Measurements from ENCODE around the gene FHIP1B. TPM values are rescaled to one million over a fixed set of nuclear protein-coding genes. Genes with fewer than 3 reads are reported as not detected.
"Not testable (repeated sequence)": the region's sequence is repeated elsewhere in the genome, so short reads cannot be mapped to it uniquely, and the experiment has no call there.

FHIP1B gene
- total RNA-seq, 1 donor from 2014 or later: 25.3 TPM

DNA sequence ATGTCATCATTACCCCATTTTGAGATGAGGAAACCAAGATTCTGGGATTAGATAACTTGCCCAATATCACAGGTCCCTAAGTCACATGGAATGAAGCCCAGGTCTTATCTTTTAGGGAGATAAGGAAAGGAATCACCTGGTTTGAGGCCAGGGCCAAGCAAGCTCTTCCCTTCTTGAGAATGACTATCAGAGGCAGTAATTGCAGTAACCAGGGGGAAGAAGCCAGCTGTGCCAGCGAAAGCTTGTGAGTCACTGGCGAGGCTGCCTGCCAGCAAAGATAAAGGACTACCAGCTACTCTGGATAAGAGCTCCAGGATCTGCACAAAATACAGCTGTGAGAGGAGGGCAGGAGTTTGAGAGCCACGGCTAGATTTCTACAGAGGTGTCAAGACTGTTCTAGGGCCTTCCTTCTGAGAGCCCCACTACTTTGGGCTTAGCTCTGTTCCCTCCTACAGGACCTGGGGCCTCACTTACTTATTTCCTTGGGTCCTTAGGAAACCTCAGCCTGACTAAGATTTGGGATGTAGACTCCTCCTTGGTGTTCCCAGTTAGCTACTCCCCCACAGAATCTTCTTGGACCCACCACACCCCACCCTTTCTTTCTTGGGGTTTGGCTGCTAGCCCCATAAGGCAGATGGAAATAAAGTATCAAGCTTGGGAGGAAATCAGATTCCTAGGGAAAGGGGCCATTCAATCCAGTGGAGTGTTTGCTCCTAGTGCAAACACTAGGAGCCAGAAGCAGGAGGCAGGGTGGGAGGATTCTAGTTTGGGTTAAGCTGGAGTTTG, 15.5 kb upstream of the FHIP1B start:
- no peaks in the 10 kb centered on the region for H3K4me1 Mint-ChIP-seq

DNA sequence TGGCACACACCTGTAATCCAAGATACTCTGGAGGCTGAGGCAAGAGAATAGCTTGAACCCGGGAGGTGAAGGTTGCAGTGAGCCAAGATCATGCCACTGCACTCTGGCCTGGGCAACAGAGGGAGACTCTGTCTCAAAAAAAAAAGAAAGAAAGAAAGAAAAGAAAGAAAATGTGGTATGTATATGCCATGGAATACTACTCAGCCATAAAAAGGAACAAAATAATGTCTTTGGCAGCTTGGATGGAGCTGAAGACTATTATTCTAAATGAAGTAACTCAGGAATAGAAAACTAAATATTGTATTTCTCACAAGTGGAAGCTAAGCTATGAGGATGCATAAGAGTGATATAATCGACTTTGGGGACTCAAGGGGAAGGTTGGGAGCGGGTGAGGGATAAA, 14.5 kb upstream of the FHIP1B start:
- H3K4me3 Mint-ChIP-seq; DNase-seq (ENCODE audit: low read depth, low spot score); H3K27ac Mint-ChIP-seq (ENCODE audit: unreplicated experiment); H3K4me1 Mint-ChIP-seq; H3K9me3 Mint-ChIP-seq; H3K36me3 Mint-ChIP-seq (ENCODE audit: low read depth): not testable (repeated sequence)
- peaks cover 14% of the 10 kb centered on the region for H3K27me3 Mint-ChIP-seq (ENCODE audit: low read depth)

More for the DNA sequence above, 15.5 kb upstream of the FHIP1B start:
- Mint-ChIP-seq H3K27ac (ENCODE audit: unreplicated experiment) (no peak overlapping the region), H3K9me3 (peaks cover 2% of the 10 kb centered on the region), H3K36me3 (ENCODE audit: low read depth) (no peaks in the 10 kb centered on the region), H3K4me3 (no peak overlapping the region), H3K27me3 (ENCODE audit: low read depth) (peaks cover 12% of the 10 kb centered on the region)
- DNase-seq (ENCODE audit: low read depth, low spot score): no peak
- TF ChIP-seq, protein P1, sequence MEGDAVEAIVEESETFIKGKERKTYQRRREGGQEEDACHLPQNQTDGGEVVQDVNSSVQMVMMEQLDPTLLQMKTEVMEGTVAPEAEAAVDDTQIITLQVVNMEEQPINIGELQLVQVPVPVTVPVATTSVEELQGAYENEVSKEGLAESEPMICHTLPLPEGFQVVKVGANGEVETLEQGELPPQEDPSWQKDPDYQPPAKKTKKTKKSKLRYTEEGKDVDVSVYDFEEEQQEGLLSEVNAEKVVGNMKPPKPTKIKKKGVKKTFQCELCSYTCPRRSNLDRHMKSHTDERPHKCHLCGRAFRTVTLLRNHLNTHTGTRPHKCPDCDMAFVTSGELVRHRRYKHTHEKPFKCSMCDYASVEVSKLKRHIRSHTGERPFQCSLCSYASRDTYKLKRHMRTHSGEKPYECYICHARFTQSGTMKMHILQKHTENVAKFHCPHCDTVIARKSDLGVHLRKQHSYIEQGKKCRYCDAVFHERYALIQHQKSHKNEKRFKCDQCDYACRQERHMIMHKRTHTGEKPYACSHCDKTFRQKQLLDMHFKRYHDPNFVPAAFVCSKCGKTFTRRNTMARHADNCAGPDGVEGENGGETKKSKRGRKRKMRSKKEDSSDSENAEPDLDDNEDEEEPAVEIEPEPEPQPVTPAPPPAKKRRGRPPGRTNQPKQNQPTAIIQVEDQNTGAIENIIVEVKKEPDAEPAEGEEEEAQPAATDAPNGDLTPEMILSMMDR (conservative IDR thresholded peaks at IDR 0.05): no peak

DNA sequence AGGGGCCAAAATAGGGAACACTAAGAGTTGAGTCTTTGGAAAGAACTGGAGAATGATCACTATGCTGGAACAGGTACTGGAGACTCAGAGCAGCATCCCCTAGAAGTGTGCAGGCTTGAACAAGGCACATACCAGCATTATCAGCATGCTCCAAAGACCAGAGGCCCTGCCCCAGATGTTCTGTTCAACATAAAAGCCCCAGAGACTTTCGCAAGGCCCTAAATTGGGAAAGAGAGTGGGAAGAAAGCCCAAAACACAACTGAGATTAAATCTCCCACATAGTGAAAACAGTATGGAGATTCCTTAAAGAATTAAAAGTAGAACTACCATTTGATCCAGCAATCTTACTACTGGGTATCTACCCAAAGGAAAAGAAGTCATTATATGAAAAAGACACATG, 13.8 kb upstream of the FHIP1B start:
- TF ChIP-seq, protein P1 (conservative IDR thresholded peaks at IDR 0.05): no peak
- peaks cover 2% of the 10 kb centered on the region for H3K9me3 Mint-ChIP-seq
- H3K27ac Mint-ChIP-seq (ENCODE audit: unreplicated experiment): no peak overlapping the region
- H3K4me3 Mint-ChIP-seq: no peak overlapping the region
- no peaks in the 10 kb centered on the region for H3K4me1 Mint-ChIP-seq
- H3K27me3 Mint-ChIP-seq (ENCODE audit: low read depth): peaks cover 20% of the 10 kb centered on the region
- H3K36me3 Mint-ChIP-seq (ENCODE audit: low read depth): no peaks in the 10 kb centered on the region
- DNase-seq (ENCODE audit: low read depth, low spot score): no peak

DNA sequence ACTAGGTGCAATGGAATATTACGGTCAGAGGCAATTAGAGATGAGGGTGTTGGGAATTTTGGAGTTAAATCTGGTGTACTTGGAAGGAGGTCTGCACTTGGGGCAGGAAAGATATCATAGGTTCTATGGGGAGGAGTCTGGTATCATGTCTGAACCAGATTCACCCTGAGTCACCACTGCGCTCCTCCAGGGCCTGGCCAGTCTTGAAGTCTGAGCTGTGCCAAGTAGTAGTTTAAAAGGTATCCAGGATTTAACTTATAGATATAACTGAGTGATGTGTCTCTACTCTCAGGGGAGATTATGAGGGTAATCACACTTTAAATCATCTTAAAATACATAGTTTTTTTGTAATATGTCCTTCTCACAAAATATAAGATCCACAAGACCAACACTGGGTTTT, 11.1 kb upstream of the FHIP1B start:
- no peaks in the 10 kb centered on the region for H3K9me3 Mint-ChIP-seq
- H3K27ac Mint-ChIP-seq (ENCODE audit: unreplicated experiment): no peak overlapping the region
- H3K27me3 Mint-ChIP-seq (ENCODE audit: low read depth): peaks cover 26% of the 10 kb centered on the region
- no peaks in the 10 kb centered on the region for H3K4me1 Mint-ChIP-seq
- H3K36me3 Mint-ChIP-seq (ENCODE audit: low read depth): no peaks in the 10 kb centered on the region
- H3K4me3 Mint-ChIP-seq: no peak overlapping the region
- TF ChIP-seq, protein P1 (conservative IDR thresholded peaks at IDR 0.05): no peak
- no peak for DNase-seq (ENCODE audit: low read depth, low spot score)

DNA sequence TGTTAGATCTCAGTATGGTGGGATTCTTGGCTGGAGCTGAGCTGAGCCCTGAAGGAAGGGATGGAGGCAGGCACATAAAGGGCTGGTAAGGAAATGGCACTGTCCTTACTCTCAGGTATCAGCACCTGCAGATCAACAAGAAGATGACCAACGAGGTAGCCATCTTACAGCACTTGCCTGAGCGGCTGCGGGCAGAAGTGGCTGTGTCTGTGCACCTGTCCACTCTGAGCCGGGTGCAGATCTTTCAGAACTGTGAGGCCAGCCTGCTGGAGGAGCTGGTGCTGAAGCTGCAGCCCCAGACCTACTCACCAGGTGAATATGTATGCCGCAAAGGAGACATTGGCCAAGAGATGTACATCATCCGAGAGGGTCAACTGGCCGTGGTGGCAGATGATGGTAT, 6.9 kb upstream of the FHIP1B start:
- Mint-ChIP-seq H3K9me3 (no peaks in the 10 kb centered on the region), H3K36me3 (ENCODE audit: low read depth) (no peaks in the 10 kb centered on the region), H3K27me3 (ENCODE audit: low read depth) (peaks cover 22% of the 10 kb centered on the region), H3K27ac (ENCODE audit: unreplicated experiment) (no peak overlapping the region), H3K4me3 (no peak overlapping the region), H3K4me1 (no peaks in the 10 kb centered on the region)
- TF ChIP-seq, protein P1 (conservative IDR thresholded peaks at IDR 0.05): no peak
- no peak for DNase-seq (ENCODE audit: low read depth, low spot score)

DNA sequence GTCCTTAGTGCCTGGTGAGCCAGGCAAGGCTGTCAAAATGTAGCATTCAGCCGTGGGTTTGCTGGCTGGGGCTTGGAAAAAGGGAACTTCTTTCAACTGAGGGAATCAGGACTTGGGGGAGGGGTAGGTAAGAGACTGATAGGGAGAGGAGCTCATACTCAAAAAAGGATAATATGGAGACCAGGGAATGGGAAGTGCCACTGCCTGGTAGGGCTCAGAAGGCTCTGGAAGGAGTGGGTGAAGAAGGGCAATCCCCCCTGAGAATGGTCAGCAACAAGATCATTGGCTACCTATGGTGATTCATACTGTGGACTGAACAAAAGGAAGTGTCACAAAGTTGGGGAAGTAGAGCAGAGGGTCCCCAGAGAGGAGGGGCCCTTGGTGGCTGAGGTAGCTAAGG, 6.3 kb upstream of the FHIP1B start:
- no peak for DNase-seq (ENCODE audit: low read depth, low spot score)
- TF ChIP-seq, protein P1 (conservative IDR thresholded peaks at IDR 0.05): no peak
- H3K9me3 Mint-ChIP-seq: no peaks in the 10 kb centered on the region
- peaks cover 22% of the 10 kb centered on the region for H3K27me3 Mint-ChIP-seq (ENCODE audit: low read depth)
- no peaks in the 10 kb centered on the region for H3K4me1 Mint-ChIP-seq
- no peaks in the 10 kb centered on the region for H3K36me3 Mint-ChIP-seq (ENCODE audit: low read depth)
- no peak overlapping the region for H3K4me3 Mint-ChIP-seq
- H3K27ac Mint-ChIP-seq (ENCODE audit: unreplicated experiment): no peak overlapping the region
